ENCODE measurements around the gene COPS7B.

DNA sequence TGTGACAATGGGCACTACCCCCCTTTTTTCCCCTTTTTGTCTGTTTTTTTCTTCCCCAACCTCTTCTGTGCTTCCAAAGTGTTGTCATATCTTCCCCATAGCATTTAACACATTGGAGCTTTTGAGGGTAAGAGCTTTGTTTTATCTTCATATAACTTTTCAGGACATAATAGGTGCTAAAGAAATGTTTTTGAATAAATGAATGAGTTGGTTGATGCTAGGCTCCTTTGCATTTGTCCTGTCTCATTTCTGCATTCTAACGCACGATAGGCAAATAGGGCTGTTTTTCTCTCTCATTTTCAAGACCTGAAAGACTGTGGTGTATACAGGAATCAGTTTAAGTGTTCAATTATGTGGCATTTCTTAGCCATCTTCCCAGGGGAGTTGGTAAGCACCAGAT, 832 bp upstream of the COPS7B start:
- TF ChIP-seq, protein P1, sequence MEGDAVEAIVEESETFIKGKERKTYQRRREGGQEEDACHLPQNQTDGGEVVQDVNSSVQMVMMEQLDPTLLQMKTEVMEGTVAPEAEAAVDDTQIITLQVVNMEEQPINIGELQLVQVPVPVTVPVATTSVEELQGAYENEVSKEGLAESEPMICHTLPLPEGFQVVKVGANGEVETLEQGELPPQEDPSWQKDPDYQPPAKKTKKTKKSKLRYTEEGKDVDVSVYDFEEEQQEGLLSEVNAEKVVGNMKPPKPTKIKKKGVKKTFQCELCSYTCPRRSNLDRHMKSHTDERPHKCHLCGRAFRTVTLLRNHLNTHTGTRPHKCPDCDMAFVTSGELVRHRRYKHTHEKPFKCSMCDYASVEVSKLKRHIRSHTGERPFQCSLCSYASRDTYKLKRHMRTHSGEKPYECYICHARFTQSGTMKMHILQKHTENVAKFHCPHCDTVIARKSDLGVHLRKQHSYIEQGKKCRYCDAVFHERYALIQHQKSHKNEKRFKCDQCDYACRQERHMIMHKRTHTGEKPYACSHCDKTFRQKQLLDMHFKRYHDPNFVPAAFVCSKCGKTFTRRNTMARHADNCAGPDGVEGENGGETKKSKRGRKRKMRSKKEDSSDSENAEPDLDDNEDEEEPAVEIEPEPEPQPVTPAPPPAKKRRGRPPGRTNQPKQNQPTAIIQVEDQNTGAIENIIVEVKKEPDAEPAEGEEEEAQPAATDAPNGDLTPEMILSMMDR (IDR thresholded peaks at IDR 0.05) = no peak
- TF ChIP-seq POLR2A (IDR thresholded peaks at IDR 0.05) = no peak
